HG03342 (cell line): ENCODE measurements around the gene MASP2.
"Not testable (repeated sequence)": the region's sequence is repeated elsewhere in the genome, so short reads cannot be mapped to it uniquely, and the experiment has no call there.

Experiments used
- ATAC-seq: cut with Tn5 transposase; IDR thresholded peaks from one replicate; pipeline ENCODE4 v1.9.1; 2021; ENCODE audit warnings: mild to moderate bottlenecking, moderate library complexity; ENCODE audit not compliant: unreplicated experiment

The MASP2 gene

DNA sequence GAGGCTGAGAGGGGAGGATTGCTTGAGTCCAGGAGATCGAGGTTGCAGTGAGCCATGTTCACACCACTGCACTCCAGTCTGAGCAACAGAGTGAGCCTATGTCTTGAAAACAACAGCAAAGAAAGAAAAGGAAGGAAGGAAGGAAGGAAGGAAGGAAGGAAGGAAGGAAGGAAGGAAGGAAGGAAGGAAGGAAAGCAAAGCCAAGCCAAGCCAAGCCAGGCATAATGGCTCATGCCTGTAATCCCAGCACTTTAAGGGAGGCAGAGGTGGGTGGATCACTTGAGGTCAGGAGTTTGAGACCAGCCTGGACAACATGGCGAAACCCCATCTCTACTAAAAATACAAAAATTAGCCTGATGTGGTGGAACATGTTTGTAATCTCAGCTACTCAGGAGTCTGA is 55.0 kb downstream of the MASP2 start:
- ATAC-seq: not testable (repeated sequence)

DNA sequence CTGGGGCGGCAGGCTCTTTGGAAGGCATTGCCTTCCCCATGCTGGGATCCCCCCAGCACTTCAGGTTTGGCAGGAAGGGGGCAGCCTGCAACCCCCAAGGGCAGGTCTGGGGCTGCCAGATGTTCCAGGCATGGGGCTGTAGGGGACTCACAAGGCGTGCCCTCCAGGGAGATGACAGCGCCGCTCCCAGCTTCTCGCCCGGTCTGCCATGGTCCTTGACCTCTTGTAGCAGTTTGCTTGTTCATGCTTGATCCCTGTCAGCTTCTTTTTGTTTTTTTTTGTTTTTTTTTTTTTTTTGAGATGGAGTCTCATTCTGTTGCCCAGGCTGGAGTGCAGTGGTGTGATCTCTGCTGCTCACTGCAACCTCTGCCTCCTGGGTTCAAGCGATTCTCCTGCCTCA is 56.2 kb downstream of the MASP2 start:
- ATAC-seq: no peak

DNA sequence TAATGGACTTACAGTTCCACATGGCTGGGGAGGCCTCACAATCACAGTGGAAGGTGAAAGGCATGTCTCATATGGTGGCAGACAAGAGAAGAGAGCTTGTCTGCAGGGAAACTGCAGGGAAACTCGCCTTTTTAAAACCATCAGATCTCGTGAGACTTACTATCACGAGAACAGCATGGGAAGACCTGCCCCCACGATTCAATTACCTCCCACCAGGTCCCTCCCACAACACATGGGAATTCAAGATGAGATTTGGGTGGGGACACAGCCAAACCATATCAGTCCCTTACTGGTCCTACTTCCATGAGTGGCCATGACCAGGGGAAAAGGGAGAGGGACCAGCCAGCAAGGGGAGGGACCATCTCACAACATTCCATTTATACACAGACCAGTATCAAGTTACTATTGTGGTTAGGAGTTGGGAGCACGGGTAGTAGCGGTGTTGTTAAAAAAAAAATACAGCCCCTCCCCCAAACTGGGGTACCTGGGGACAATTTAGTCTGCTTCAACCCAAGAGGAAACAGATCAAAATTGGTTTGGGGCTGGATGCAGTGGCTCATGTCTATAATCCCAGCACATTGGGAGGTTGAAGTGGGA is 57.0 kb downstream of the MASP2 start:
- ATAC-seq: not testable (repeated sequence)

DNA sequence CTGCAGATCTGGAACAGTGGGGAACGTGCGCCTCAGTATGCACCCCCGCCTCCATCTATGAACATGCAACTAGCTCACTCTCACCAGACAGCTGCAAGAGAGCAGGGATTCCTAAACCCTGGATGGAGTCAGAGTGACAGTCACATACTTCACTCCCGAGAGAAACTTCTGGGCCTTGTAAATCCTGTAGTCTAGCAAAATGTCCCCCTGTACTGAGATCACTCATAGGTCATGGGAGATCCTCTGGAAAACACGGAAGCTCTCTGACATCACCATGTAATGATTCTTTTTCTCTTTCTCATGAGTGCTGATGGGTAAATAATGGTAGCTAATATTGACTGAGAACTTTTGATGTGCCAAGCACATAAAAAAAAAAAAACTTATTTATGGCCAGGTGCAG is 57.9 kb downstream of the MASP2 start:
- no peak for ATAC-seq

DNA sequence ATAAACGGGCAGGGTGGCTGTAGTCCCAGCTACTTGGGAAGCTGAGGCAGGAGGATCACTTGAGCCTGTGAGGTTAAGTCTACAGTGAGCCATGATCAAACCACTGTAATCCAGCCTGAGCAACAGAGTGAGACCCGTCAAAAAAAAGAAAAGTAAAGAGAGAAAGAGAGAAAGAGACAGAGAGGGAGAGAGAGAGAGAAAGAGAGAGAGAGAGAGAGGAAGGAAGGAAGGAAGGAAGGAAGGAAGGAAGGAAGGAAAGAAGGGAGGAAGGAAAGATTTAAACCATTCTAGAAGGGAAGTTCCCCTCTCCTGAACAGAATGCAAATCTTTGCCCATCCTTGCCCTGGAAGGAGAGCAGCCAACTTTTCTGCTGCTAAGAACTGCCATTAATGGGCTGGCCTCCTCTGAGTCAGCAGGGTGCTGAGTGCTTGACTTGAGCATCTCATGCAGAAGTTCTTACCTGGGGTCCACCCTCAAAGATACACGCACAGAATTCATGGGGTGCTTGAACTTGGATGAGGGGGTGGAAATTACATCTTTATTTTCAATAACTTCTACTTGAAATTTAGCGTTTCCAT is 59.1 kb downstream of the MASP2 start:
- no peak for ATAC-seq

DNA sequence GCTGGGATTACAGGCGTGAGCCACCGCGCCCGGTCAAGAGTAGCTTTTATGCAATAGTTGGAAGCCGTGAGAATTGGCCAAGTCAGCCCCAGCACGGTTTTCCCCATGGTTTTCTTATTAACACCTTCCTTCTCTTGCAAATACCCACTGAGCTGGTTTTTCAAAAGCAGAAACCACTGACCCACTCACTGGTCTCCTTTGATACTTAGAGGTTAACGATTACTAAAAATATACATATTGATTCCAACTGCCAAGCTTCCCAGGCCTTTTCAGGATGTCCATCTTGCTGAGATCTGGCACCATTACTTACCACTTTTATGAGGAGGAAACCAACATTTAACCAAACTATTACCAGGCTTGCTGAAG is 60.5 kb downstream of the MASP2 start:
- peak; percentile 20 for ATAC-seq

DNA sequence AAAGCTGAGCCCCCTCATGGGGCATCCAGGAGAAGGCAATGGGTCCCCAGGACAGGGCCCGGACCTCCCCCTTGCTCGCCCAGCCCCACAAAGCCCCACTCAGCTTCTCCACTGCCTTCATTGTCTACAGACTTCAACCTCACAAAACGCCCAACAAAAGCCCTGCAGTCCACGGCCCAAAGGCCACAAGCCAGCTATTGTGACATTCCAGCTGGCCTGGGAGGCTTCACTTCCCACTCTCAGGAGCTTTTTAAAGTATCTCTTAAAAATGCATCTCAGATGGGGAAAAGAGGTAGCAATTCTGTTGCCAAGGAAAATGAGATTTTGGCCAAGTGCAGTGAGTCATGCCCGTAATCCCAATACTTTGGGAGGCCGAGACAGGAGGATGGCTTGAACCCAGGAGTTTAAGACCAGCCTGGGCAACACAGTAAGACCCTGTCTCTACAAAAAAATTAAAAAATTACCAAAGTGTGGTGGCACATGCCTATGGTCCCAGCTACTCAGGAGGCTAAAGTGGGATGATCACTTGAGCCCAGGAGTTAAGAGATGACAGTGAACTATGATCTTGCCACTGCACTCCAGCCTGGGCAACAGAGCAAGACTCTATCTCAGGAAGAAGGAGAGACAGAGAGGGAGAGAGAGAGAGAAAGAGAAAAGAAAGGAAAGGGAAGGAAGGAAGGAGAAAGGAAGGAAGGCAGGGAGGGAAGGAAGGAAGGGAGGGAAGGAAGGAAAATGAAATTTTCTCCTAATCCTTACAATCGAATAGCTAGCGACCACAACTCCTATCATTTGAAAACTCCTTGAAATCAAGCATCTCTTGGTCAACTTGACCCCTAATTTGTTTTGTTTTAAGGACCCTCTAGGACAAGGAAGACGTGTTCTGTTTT is 66.0 kb downstream of the MASP2 start:
- ATAC-seq: no peak

DNA sequence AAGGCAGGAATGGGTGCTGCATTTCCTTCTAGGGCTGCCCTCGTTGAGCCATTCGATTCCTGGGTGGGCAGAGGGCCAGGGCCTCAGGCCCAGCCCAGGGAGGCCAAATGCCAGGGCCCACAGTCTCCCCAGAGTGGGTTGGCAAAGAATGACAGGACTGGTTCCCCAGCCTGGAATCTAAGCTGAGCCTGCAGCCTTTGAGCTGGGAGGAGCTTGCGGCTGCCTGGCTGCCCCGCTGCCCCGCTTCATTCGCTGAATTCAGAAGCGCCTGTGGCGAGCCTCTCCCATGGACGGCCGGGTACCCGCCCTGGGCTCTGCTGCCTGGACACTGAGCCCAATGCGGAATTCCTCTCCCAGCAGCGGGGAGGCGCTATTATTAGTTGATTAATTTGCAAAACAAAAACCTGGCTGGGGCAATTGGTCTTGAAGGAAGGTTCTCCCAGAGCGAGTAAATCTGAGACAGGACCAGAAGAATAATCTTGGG is 66.9 kb downstream of the MASP2 start:
- ATAC-seq: no peak

DNA sequence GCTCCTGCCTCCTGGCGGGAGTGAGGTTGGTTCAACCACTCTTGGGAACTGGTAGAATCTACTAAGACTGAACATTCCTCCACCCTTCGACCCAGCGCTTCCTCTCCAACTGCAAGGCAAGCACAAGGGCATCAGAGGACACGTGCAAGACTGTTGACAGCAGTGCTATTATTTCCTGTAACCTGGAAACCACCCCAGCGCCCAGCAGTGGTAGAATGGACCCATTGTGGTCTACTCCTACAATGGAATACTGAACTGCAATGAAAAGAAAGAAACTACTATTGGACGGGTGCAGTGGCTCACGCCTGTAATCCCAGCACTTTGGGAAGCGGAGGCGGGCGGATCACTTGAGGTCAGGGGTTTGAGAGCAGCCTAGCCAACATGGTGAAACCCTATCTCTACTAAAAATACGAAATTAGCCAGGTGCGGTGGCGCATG is 67.5 kb downstream of the MASP2 start:
- no peak for ATAC-seq

DNA sequence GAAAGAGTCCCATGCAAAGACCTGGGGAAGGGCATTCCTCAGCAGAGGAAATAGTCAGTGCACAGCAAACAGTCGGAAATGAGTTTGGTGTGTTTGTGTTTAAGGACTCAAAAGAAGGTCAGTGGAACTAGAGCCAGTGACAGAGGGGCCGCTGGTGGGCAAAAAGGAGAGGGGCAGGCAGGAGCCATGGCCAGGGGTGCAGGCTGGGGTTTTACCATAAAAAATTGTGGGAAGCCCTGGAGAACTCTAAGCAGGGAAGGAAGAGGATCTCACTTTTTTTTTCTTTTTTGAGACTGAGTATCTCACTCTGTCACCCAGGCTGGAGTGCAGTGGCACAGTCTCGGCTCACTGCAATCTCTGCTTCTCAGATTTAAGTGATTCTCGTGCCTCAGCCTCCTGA is 68.3 kb downstream of the MASP2 start:
- no peak for ATAC-seq
